Fibroblast of mammary gland (primary cell): ENCODE data around the gene NDUFA6.
A peak's percentile ranks its signal among the peaks of the same experiment; 100 is the strongest.
"Not testable (repeated sequence)": the region's sequence is repeated elsewhere in the genome, so short reads cannot be mapped to it uniquely, and the experiment has no call there.

Experiments
- DNase-seq: peaks from one replicate; pipeline ENCODE4 v3.0.0-alpha.2; 2010; ENCODE audit warnings: low read depth
- H3K4me3 ChIP-seq: 2 replicates; pipeline ENCODE4 v1.5.1; 2011; ENCODE audit warnings: low read depth, mild to moderate bottlenecking, low read length, moderate library complexity; ENCODE audit not compliant: control insufficient read depth
- TF ChIP-seq, protein P1 (sequence below): conservative IDR thresholded peaks from 2 replicates; pipeline ENCODE4 v1.5.1; 2011; ENCODE audit warnings: low read depth, low read length, inconsistent platforms; ENCODE audit not compliant: control insufficient read depth, insufficient read depth

Gene NDUFA6

DNA sequence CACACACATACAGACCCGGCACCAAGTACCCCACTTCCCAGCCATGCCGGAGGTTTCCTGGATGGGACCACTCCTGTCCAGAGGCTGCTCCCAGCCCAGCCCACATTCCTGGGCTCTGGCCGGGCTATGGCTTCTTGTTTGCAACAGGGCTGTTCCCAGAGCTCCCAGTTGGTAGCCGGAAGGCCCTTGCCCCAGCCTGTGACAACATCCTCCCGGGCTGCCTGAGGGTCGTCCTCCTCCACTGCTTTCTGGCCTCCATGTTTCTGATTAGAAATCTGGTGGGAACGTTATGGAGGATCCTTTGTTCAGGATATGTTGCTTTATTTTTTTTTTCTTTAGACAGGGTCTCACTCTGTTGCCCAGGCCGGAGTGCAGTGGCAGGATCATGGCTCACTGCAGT is 41.0 kb upstream of the NDUFA6 start:
- no peak for DNase-seq
- no peak overlapping the region for H3K4me3 ChIP-seq
- TF ChIP-seq, protein P1, sequence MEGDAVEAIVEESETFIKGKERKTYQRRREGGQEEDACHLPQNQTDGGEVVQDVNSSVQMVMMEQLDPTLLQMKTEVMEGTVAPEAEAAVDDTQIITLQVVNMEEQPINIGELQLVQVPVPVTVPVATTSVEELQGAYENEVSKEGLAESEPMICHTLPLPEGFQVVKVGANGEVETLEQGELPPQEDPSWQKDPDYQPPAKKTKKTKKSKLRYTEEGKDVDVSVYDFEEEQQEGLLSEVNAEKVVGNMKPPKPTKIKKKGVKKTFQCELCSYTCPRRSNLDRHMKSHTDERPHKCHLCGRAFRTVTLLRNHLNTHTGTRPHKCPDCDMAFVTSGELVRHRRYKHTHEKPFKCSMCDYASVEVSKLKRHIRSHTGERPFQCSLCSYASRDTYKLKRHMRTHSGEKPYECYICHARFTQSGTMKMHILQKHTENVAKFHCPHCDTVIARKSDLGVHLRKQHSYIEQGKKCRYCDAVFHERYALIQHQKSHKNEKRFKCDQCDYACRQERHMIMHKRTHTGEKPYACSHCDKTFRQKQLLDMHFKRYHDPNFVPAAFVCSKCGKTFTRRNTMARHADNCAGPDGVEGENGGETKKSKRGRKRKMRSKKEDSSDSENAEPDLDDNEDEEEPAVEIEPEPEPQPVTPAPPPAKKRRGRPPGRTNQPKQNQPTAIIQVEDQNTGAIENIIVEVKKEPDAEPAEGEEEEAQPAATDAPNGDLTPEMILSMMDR, result no peak

- DNase-seq, H3K4me3 ChIP-seq: not testable (repeated sequence)
Measured at GRCh38 chr22:42130639-42131431, 40.3 kb upstream of the NDUFA6 start, which contains the start of gene CYP2D6. Gene CYP2D6 (minus strand): TSS chr22:42130810. CDS start chr22:42130791, 19 bp downstream.

DNA sequence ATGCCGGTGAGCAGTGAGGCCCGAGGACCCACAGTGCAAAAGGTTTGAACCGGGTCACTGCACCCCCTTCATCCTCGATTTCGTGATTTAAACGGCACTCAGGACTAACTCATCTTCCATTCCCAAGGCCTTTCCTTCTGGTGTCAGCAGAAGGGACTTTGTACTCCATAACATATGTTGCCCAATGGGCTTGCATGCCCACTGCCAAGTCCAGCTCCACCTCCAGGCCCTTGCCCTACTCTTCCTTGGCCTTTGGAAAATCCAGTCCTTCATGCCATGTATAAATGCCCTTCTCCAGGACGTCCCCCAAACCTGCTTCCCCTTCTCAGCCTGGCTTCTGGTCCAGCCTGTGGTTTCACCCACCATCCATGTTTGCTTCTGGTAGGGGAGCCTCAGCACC is 39.6 kb upstream of the NDUFA6 start:
- not testable (repeated sequence) for H3K4me3 ChIP-seq, DNase-seq

- H3K4me3 ChIP-seq, DNase-seq: not testable (repeated sequence)
Measured at GRCh38 chr22:42128776-42129694, 38.5 kb upstream of the NDUFA6 start.

DNA sequence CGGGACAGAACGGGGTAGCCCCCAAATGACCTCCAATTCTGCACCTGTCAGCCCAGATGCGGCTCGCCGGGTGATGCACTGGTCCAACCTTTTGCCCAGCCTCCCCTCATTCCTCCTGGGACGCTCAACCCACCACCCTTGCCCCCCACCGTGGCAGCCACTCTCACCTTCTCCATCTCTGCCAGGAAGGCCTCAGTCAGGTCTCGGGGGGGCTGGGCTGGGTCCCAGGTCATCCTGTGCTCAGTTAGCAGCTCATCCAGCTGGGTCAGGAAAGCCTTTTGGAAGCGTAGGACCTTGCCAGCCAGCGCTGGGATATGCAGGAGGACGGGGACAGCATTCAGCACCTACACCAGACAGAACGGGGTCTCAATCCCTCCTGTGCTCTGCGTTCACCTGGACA is 37.4 kb upstream of the NDUFA6 start:
- H3K4me3 ChIP-seq, DNase-seq: not testable (repeated sequence)

DNA sequence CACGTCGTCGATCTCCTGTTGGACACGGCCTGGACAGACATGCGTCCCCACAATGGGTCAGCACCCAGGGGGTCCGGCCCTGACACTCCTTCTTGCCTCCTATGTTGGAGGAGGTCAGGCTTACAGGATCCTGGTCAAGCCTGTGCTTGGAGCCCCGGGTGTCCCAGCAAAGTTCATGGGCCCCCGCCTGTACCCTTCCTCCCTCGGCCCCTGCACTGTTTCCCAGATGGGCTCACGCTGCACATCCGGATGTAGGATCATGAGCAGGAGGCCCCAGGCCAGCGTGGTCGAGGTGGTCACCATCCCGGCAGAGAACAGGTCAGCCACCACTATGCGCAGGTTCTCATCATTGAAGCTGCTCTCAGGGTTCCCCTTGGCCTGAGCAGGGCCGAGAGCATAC is 37.0 kb upstream of the NDUFA6 start:
- DNase-seq, result no peak
- no peak overlapping the region for H3K4me3 ChIP-seq
- TF ChIP-seq, protein P1, result no peak

DNA sequence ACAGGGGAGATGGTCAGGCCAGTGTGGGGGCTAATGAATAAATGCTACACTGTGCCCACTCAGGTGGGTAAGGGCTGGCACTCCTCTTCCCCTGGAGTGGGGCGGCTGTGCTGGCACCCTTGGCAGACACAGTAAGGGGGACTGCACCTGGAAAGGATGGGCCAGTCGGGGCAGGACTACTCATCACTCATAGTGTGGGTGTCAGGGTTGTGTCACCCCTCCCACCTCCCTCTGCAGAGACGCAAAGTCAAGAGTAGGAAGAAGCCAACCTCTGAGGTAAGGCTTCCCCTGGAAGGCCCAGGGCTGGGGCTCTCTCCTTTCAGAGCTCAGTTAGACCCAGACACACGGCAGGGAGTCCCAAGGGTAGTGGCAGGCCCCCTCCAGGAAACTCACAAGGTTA is 33.0 kb upstream of the NDUFA6 start:
- DNase-seq, H3K4me3 ChIP-seq: not testable (repeated sequence)

DNA sequence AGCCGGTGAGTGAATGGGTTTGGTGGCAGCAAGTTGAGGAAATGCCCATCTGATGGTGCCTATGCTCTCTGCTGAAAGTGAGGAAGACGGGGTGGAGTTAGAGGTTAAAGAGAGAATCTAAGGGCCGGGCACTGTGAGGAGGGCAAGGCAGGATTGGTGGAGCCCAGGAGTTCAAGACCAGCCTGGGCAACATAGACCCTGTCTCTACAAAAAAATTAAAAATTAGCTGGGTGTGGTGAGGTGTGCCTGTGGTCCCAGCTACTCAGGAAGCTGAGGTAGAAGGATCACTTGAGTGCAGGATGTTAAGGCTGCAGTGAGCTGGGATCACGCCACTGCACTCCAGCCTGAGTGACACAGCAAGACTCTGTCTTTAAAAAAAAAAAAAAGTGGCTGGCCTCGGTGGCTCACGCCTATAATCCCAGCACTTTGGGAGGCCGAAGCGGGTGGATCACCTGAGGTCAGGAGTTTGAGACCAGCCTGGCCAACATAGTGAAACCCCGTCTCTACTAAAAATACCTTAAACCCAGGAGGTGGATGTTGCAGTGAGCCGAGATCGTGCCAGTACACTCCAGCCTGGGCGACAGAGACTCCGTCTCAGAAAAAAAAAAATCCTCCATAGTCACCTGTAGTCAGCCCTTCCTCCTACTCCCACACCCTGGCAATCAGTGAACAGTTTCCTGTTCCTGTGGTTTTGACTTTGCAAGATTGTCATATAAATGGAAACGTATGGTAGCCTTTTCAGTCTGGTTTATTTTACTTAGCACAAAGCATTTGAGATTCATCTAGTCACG is 29.9 kb upstream of the NDUFA6 start:
- not testable (repeated sequence) for H3K4me3 ChIP-seq, DNase-seq

- no peak overlapping the region for H3K4me3 ChIP-seq
- TF ChIP-seq, protein P1, result no peak
- DNase-seq, result peak; percentile 11
Measured at GRCh38 chr22:42116848-42117424, 26.4 kb upstream of the NDUFA6 start.

DNA sequence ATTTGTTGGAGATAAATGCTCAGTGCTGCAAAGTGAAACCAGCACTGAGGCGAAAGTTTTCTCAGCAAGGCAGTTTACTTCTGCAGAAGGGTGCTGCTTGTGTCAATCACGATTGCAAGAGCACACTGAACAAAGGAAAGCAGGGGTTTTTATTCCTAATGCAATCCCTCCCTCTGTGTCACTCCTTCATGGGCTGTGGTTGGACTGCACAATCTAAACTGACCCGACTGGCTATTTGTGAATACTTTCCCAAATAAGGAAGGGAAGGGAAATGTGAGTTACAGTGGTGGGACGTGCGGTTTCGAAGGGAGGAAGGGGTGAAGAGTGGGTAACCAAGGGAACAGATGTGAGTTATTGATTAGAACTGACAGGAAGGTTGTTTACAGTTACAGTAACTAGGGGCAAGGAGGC is 24.9 kb upstream of the NDUFA6 start:
- DNase-seq, H3K4me3 ChIP-seq: not testable (repeated sequence)
